Stimulated activated CD4-positive, alpha-beta T cell treated with anti-CD3 and anti-CD28 coated beads, Interleukin-4, amount 100 ng/mL, for 4 hours (primary cell): ENCODE measurements around the gene PTPN9.
"Not testable (repeated sequence)": the region's sequence is repeated elsewhere in the genome, so short reads cannot be mapped to it uniquely, and the experiment has no call there.

Experiments
- DNase-seq, 2 experiments: peaks; one replicate each; pipeline ENCODE4 v3.0.0-alpha.2; 2020

The PTPN9 gene

GRCh38 chr15:75578948-75579920 lies at the start of gene PTPN9:
Gene PTPN9, minus strand, starts transcription at chr15:75579315. Its CDS starts 539 bp downstream, at chr15:75578776.
- peak; percentile 63 to 71 for DNase-seq

- DNase-seq, result peak; percentile 92 to 93
These were observed 46.6 kb upstream of the PTPN9 start, which contains the start of gene SNUPN for GRCh38 chr15:75625542-75626347. Gene SNUPN, minus strand, starts transcription at chr15:75625725. Its CDS starts 4,674 bp downstream, at chr15:75621051.

GRCh38 chr15:75622505-75622904 lies 43.4 kb upstream of the PTPN9 start:
- DNase-seq, result no peak

GRCh38 chr15:75620841-75621391 lies 41.8 kb upstream of the PTPN9 start:
- peak in 1 of 2 experiments; percentile 25 for DNase-seq

- DNase-seq, result no peak
These were observed 41.1 kb upstream of the PTPN9 start for GRCh38 chr15:75620058-75620820.

GRCh38 chr15:75616766-75617165 lies 37.7 kb upstream of the PTPN9 start:
- DNase-seq, result no peak

GRCh38 chr15:75606711-75607699 lies 27.9 kb upstream of the PTPN9 start:
- no peak for DNase-seq

- DNase-seq, result no peak
These were observed 26.9 kb upstream of the PTPN9 start for GRCh38 chr15:75606026-75606425.

- DNase-seq, result no peak
These were observed 20.3 kb upstream of the PTPN9 start for GRCh38 chr15:75599401-75599800.

GRCh38 chr15:75598361-75598760 lies 19.2 kb upstream of the PTPN9 start:
- DNase-seq, result no peak

- DNase-seq, result peak in 1 of 2 experiments; percentile 20
These were observed 18.7 kb upstream of the PTPN9 start for GRCh38 chr15:75597667-75598341.

- DNase-seq, result no peak
These were observed 17.7 kb upstream of the PTPN9 start for GRCh38 chr15:75596703-75597345.

- no peak for DNase-seq
These were observed 15.2 kb upstream of the PTPN9 start for GRCh38 chr15:75594276-75594675.

GRCh38 chr15:75591655-75592364 lies 12.7 kb upstream of the PTPN9 start:
- DNase-seq, result no peak

- DNase-seq, result no peak
These were observed 11.1 kb upstream of the PTPN9 start for GRCh38 chr15:75590239-75590638.

GRCh38 chr15:75589071-75589470 lies 10.0 kb upstream of the PTPN9 start:
- no peak for DNase-seq

- DNase-seq, result not testable (repeated sequence)
These were observed 7.3 kb upstream of the PTPN9 start for GRCh38 chr15:75586422-75586821.

GRCh38 chr15:75584121-75584520 lies 5.0 kb upstream of the PTPN9 start:
- DNase-seq, result no peak

- no peak for DNase-seq
These were observed 4.6 kb upstream of the PTPN9 start for GRCh38 chr15:75583701-75584100.
